ENCODE measurements around the gene LGI4. TPM values are rescaled to one million over a fixed set of nuclear protein-coding genes. Genes with fewer than 3 reads are reported as not detected.

The LGI4 gene
- total RNA-seq, 1 donor from 2014 or later: 0.10 TPM

DNA sequence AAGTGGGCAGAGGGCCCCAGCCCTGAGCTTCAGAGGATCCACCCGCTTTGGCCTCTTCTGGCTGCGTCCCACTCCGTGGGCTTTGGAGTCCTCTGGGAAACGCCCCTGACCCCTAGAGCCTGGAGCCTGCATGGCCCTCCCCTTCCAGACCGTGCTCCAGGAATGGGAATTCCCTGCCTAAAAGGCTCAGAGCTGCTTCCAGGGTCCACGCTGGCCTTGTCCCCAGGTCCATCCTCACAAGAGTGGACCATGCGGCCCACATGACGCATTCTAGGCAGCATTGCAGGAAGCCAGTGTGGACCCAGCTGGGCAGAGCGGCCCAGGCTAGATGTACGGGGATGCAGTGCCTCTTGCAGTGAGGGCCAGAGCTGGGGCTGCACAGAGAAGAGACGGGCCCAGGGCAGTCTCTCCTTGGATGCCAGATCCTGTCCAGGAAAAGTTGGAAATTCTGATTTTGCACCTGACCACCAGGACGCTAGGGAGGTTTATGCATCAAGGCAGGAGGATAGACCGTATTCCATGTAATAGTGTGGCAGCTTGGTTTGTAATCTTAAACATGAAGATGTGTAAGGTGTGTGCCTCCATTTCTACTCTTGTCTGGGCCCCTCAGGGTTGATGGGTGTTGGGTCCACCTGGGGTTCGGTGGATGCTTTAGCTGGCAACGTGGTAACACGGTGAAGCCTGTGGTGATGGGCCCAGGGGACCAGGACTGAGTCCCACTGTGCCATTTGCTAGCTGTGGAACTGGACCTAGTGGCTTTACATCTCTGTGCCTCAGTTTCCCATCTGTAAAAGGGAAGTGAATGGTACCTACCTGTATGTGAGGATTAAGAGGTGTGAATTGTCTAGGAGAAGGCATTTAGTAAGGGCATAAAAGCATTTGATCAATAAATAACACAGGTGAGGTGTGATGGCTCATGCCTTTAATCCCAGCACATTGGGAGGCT is 34.0 kb downstream of the LGI4 start:
- TF ChIP-seq, protein P1, sequence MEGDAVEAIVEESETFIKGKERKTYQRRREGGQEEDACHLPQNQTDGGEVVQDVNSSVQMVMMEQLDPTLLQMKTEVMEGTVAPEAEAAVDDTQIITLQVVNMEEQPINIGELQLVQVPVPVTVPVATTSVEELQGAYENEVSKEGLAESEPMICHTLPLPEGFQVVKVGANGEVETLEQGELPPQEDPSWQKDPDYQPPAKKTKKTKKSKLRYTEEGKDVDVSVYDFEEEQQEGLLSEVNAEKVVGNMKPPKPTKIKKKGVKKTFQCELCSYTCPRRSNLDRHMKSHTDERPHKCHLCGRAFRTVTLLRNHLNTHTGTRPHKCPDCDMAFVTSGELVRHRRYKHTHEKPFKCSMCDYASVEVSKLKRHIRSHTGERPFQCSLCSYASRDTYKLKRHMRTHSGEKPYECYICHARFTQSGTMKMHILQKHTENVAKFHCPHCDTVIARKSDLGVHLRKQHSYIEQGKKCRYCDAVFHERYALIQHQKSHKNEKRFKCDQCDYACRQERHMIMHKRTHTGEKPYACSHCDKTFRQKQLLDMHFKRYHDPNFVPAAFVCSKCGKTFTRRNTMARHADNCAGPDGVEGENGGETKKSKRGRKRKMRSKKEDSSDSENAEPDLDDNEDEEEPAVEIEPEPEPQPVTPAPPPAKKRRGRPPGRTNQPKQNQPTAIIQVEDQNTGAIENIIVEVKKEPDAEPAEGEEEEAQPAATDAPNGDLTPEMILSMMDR (IDR thresholded peaks at IDR 0.05; ENCODE audit: unreplicated experiment): no peak
- H3K4me3 Mint-ChIP-seq (ENCODE audit: unreplicated experiment): no peak overlapping the region
- H3K36me3 Mint-ChIP-seq (ENCODE audit: low read depth, unreplicated experiment): no peaks in the 10 kb centered on the region
- no peak overlapping the region for H3K27ac Mint-ChIP-seq (ENCODE audit: unreplicated experiment)
- no peak for DNase-seq (ENCODE audit: low spot score)
- no peaks in the 10 kb centered on the region for H3K9me3 Mint-ChIP-seq (ENCODE audit: unreplicated experiment)
- H3K4me1 Mint-ChIP-seq (ENCODE audit: unreplicated experiment): no peaks in the 10 kb centered on the region
- peaks cover 10% of the 10 kb centered on the region for H3K27me3 Mint-ChIP-seq (ENCODE audit: unreplicated experiment)

- Mint-ChIP-seq H3K9me3 (ENCODE audit: unreplicated experiment) (no peaks in the 10 kb centered on the region), H3K36me3 (ENCODE audit: low read depth, unreplicated experiment) (no peaks in the 10 kb centered on the region), H3K4me3 (ENCODE audit: unreplicated experiment) (no peak overlapping the region), H3K27me3 (ENCODE audit: unreplicated experiment) (peaks cover 14% of the 10 kb centered on the region), H3K4me1 (ENCODE audit: unreplicated experiment) (no peaks in the 10 kb centered on the region), H3K27ac (ENCODE audit: unreplicated experiment) (no peak overlapping the region)
- TF ChIP-seq, protein P1 (IDR thresholded peaks at IDR 0.05; ENCODE audit: unreplicated experiment): no peak
- no peak for DNase-seq (ENCODE audit: low spot score)
These were observed 35.0 kb downstream of the LGI4 start for GRCh38 chr19:35099897-35100275.

GRCh38 chr19:35099155-35099896 is 35.5 kb downstream of the LGI4 start:
- no peak overlapping the region for H3K4me3 Mint-ChIP-seq (ENCODE audit: unreplicated experiment)
- H3K4me1 Mint-ChIP-seq (ENCODE audit: unreplicated experiment): no peaks in the 10 kb centered on the region
- DNase-seq (ENCODE audit: low spot score): no peak
- no peaks in the 10 kb centered on the region for H3K36me3 Mint-ChIP-seq (ENCODE audit: low read depth, unreplicated experiment)
- TF ChIP-seq, protein P1 (IDR thresholded peaks at IDR 0.05; ENCODE audit: unreplicated experiment): no peak
- H3K9me3 Mint-ChIP-seq (ENCODE audit: unreplicated experiment): no peaks in the 10 kb centered on the region
- H3K27me3 Mint-ChIP-seq (ENCODE audit: unreplicated experiment): peaks cover 16% of the 10 kb centered on the region
- no peak overlapping the region for H3K27ac Mint-ChIP-seq (ENCODE audit: unreplicated experiment)

GRCh38 chr19:35098413-35099049 is 36.3 kb downstream of the LGI4 start:
- TF ChIP-seq, protein P1 (IDR thresholded peaks at IDR 0.05; ENCODE audit: unreplicated experiment): no peak
- Mint-ChIP-seq H3K36me3 (ENCODE audit: low read depth, unreplicated experiment) (no peaks in the 10 kb centered on the region), H3K27ac (ENCODE audit: unreplicated experiment) (no peak overlapping the region), H3K4me1 (ENCODE audit: unreplicated experiment) (no peaks in the 10 kb centered on the region), H3K9me3 (ENCODE audit: unreplicated experiment) (no peaks in the 10 kb centered on the region), H3K27me3 (ENCODE audit: unreplicated experiment) (peaks cover 11% of the 10 kb centered on the region), H3K4me3 (ENCODE audit: unreplicated experiment) (no peak overlapping the region)
- no peak for DNase-seq (ENCODE audit: low spot score)
